Hepatocyte (in vitro differentiated cells): Measurements from ENCODE around the gene PLEKHO1.

Experiments used
- CTCF ChIP-seq: fragments of 200-600 bp; sonication (generic); IDR thresholded peaks from 2 replicates; pipeline ENCODE4 v1.5.1; 2016; ENCODE audit warnings: antibody characterized with exemption, mild to moderate bottlenecking; ENCODE audit not compliant: poor library complexity
- EZH2phosphoT487 ChIP-seq: fragments of 200-600 bp; sonication (generic); IDR thresholded peaks from one replicate; pipeline ENCODE4 v1.6.1; 2018; ENCODE audit warnings: antibody characterized with exemption, mild to moderate bottlenecking, low read depth, moderate library complexity; ENCODE audit not compliant: unreplicated experiment, severe bottlenecking

GRCh38 chr1:150106341-150106740 is 43.4 kb upstream of the PLEKHO1 start:
- TF ChIP-seq EZH2phosphoT487 = no peak
- TF ChIP-seq CTCF = no peak
